ENCODE measurements around the gene EIF3K.

Gene EIF3K

GRCh38 chr19:38684078-38684861 lies 65.3 kb downstream of the EIF3K start:
- no peak for DNase-seq (ENCODE audit: low read depth, low spot score)

- DNase-seq (ENCODE audit: low read depth, low spot score): no peak
These were observed 66.1 kb downstream of the EIF3K start for GRCh38 chr19:38684862-38685665.

DNA sequence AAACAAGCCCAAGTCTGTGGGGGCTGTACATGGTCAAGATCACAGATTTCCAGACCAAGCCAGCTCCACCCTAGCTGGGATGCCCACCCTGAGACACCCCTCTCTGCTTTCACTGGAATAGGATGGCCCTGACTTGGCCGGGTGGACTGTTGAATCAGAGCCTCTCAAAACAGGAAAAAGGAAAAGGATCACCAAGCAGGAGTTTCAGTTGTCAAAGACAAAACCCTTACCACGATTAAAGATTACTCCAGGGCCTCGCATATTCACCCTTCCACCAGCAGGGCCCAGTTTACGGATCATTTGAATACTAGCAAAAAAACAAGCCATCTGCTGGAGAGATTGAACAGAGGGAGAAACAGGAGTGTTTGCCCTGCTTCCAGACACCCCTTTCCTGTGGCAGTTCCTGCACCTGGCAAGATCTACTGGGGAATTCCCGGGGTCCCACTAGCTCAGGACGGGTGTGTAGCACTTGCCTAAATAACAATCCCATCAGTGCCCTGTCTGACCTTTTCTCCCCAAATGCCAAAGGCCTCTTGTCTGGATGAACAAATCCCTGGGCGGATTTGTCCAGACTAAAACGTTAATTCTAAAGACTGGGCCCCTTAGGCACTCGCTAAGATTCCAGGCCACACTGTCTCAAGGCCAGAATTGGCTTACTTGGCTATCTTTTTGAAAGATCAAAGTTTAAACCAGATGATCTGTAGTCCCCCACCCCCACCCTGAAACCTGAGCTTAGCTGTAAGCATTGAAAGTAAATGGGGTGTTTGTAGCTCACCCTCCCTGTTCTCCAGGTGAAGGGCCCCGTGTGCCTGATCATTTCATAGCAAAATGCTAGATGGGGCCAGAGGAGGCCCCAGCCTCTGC lies 66.9 kb downstream of the EIF3K start:
- no peak for DNase-seq (ENCODE audit: low read depth, low spot score)

- DNase-seq (ENCODE audit: low read depth, low spot score): no peak
These were observed 67.5 kb downstream of the EIF3K start for GRCh38 chr19:38686530-38686888.
